MCF 10A (cell line): ENCODE data around the gene BCHE. TPM values are rescaled to one million over a fixed set of nuclear protein-coding genes. Genes with fewer than 3 reads are reported as not detected.

Experiments used
- BruUV-seq: library from RNA; stranded (reverse); fragments of 400-500 nt; replicated peaks from 2 replicates; lab custom pipeline; 2021; lab: Mats Ljungman, UMichigan
- CTCF ChIA-PET: fragments of 300-600 bp; sonication (Branson Sonifier 250); formaldehyde crosslinking; extraction: SDS; loops from one replicate; lab custom pipeline; 2021; ENCODE audit warnings: antibody characterized with exemption, inconsistent platforms; lab: Yijun Ruan, JAX
- POLR2A ChIA-PET: fragments of 300-600, 350-650 bp; sonication (Branson Sonifier 250); formaldehyde crosslinking; extraction: SDS; loops from one replicate; lab custom pipeline; 2020; ENCODE audit warnings: antibody characterized with exemption, inconsistent platforms; lab: Yijun Ruan, JAX
- DNase-seq: peaks from one replicate; pipeline ENCODE4 v3.0.0-alpha.2; 2018; ENCODE audit not compliant: unreplicated experiment
- H3K27ac Mint-ChIP-seq: one replicate; pipeline ENCODE4 v1.8.0; 2022; ENCODE audit warnings: mild to moderate bottlenecking, low read depth, mixed read lengths; ENCODE audit not compliant: unreplicated experiment
- H3K27me3 Mint-ChIP-seq: one replicate; pipeline ENCODE4 v1.8.0; 2022; ENCODE audit warnings: mixed read lengths; ENCODE audit not compliant: insufficient read depth, unreplicated experiment
- H3K36me3 Mint-ChIP-seq: one replicate; pipeline ENCODE4 v1.8.0; 2022; ENCODE audit warnings: mild to moderate bottlenecking, moderate library complexity, mixed read lengths; ENCODE audit not compliant: insufficient read depth, unreplicated experiment
- H3K4me1 Mint-ChIP-seq: one replicate; pipeline ENCODE4 v1.8.0; 2022; ENCODE audit warnings: mixed read lengths; ENCODE audit not compliant: insufficient read depth, unreplicated experiment
- H3K4me3 Mint-ChIP-seq: one replicate; pipeline ENCODE4 v1.8.0; 2022; ENCODE audit warnings: mild to moderate bottlenecking, moderate library complexity, mixed read lengths; ENCODE audit not compliant: unreplicated experiment
- H3K9me3 Mint-ChIP-seq: one replicate; pipeline ENCODE4 v1.8.0; 2022; ENCODE audit warnings: mixed read lengths; ENCODE audit not compliant: unreplicated experiment
- CTCF ChIP-seq: fragments of 200-600 bp; IDR thresholded peaks from one replicate; pipeline ENCODE4 v1.8.0; 2022; ENCODE audit warnings: antibody characterized with exemption, mild to moderate bottlenecking; ENCODE audit not compliant: unreplicated experiment
- intact Hi-C: fragments of 100-400 bp; cut with micrococcal nuclease; formaldehyde crosslinking; loops from 2 replicates; pipeline ENCODE4 v1.14.1; 2022
- total RNA-seq: library from RNA; stranded (reverse); gene quantifications from 2 replicates; pipeline ENCODE4 v1.2.3, GENCODE V29; 2022

BCHE gene
- total RNA-seq, 1 experiment from 2014 or later = not detected

- Mint-ChIP-seq H3K27me3 (no peaks in the 10 kb centered on the region), H3K9me3 (no peaks in the 10 kb centered on the region), H3K27ac (peak overlapping the region; percentile 3), H3K4me1 (peaks cover 25% of the 10 kb centered on the region), H3K36me3 (no peaks in the 10 kb centered on the region), H3K4me3 (no peak overlapping the region)
- ChIA-PET CTCF (interaction anchor here (0.5 to 2.1 kb wide), 31 partner anchors 9 to 1498 kb away, joined by 3 to 15 read pairs (median 3); no protein-coding TSS in a partner anchor), POLR2A (interaction anchor here (0.6 kb wide), 2 partner anchors 227 to 652 kb away, joined by 3 read pairs; no protein-coding TSS in a partner anchor)
- TF ChIP-seq CTCF = peak; percentile 41
- peak; percentile 50 for DNase-seq
- BruUV-seq = no TSS peak
- intact Hi-C loops = loop anchor here (2.0 to 5.0 kb wide), 3 partner anchors 516 to 1178 kb away; no protein-coding TSS in a partner anchor
Observed at GRCh38 chr3:165854696-165855095, 17.5 kb upstream of the BCHE start.

GRCh38 chr3:165852711-165853110, 15.5 kb upstream of the BCHE start:
- intact Hi-C loops = loop anchor here (5.0 kb wide), 1 partner anchor 1180 kb away; no protein-coding TSS in a partner anchor
- ChIA-PET CTCF (interaction anchor here (0.5 to 0.8 kb wide), 2 partner anchors 227 to 447 kb away, joined by 3 read pairs; no protein-coding TSS in a partner anchor), POLR2A (no interaction called here)
- no peak for DNase-seq
- Mint-ChIP-seq H3K4me1 (peaks cover 25% of the 10 kb centered on the region), H3K36me3 (no peaks in the 10 kb centered on the region), H3K27me3 (no peaks in the 10 kb centered on the region), H3K9me3 (no peaks in the 10 kb centered on the region), H3K27ac (no peak overlapping the region), H3K4me3 (no peak overlapping the region)
- no TSS peak for BruUV-seq
- no peak for TF ChIP-seq CTCF

- Mint-ChIP-seq H3K9me3 (no peaks in the 10 kb centered on the region), H3K27ac (no peak overlapping the region), H3K36me3 (no peaks in the 10 kb centered on the region), H3K27me3 (no peaks in the 10 kb centered on the region), H3K4me1 (peaks cover 25% of the 10 kb centered on the region), H3K4me3 (no peak overlapping the region)
- intact Hi-C loops = loop anchor here (5.0 kb wide), 1 partner anchor 1180 kb away; no protein-coding TSS in a partner anchor
- ChIA-PET POLR2A (interaction anchor here (0.6 kb wide), 1 partner anchor 498 kb away, joined by 5 read pairs; no protein-coding TSS in a partner anchor), CTCF (interaction anchor here (0.8 kb wide), 1 partner anchor 52 kb away, joined by 3 read pairs; no protein-coding TSS in a partner anchor)
- DNase-seq = no peak
- BruUV-seq = no TSS peak
- TF ChIP-seq CTCF = no peak
Observed at GRCh38 chr3:165852191-165852590, 15.0 kb upstream of the BCHE start.

GRCh38 chr3:165846056-165846455, 8.8 kb upstream of the BCHE start:
- BruUV-seq = no TSS peak
- Mint-ChIP-seq H3K4me1 (no peaks in the 10 kb centered on the region), H3K4me3 (no peak overlapping the region), H3K27me3 (no peaks in the 10 kb centered on the region), H3K27ac (no peak overlapping the region), H3K9me3 (no peaks in the 10 kb centered on the region), H3K36me3 (peaks cover 6% of the 10 kb centered on the region)
- no peak for DNase-seq
- intact Hi-C loops = no loop called here
- no peak for TF ChIP-seq CTCF
- ChIA-PET CTCF (interaction anchor here (0.9 to 1.8 kb wide), 2 partner anchors 8 to 9 kb away, joined by 3 to 12 read pairs; no protein-coding TSS in a partner anchor), POLR2A (interaction anchor here (1.8 kb wide), 1 partner anchor 41 kb away, joined by 4 read pairs; no protein-coding TSS in a partner anchor)
